Effector memory CD4-positive, alpha-beta T cell (primary cell): Measurements from ENCODE around the gene MELTF.

Source experiments
- DNase-seq, 3 donors: peaks; one replicate each; pipeline ENCODE4 v3.0.0-alpha.2; 2020
- H3K27ac ChIP-seq: 2 replicates; pipeline ENCODE4 v1.7.0; 2013; ENCODE audit warnings: mild to moderate bottlenecking, low read length, moderate library complexity; ENCODE audit not compliant: insufficient read depth, poor library complexity, severe bottlenecking
- H3K27me3 ChIP-seq: replicated peaks from 2 replicates; pipeline ENCODE4 v1.7.0; 2013; ENCODE audit warnings: mild to moderate bottlenecking, low read length; ENCODE audit not compliant: insufficient read depth, control insufficient read depth, poor library complexity, severe bottlenecking
- H3K36me3 ChIP-seq: 2 replicates; pipeline ENCODE4 v1.7.0; 2013; ENCODE audit warnings: mild to moderate bottlenecking, low read length, moderate library complexity; ENCODE audit not compliant: control insufficient read depth, insufficient read depth
- H3K4me1 ChIP-seq: 2 replicates; pipeline ENCODE4 v1.7.0; 2013; ENCODE audit warnings: low read length, mild to moderate bottlenecking; ENCODE audit not compliant: control insufficient read depth, insufficient read depth, poor library complexity, severe bottlenecking
- H3K4me3 ChIP-seq: 2 replicates; pipeline ENCODE4 v1.7.0; 2013; ENCODE audit warnings: low read length, low read depth, mild to moderate bottlenecking; ENCODE audit not compliant: insufficient read depth, poor library complexity, severe bottlenecking
- H3K9me3 ChIP-seq: 2 replicates; pipeline ENCODE4 v1.7.0; 2013; ENCODE audit warnings: mild to moderate bottlenecking, low read length, moderate library complexity; ENCODE audit not compliant: control insufficient read depth

Gene MELTF

DNA sequence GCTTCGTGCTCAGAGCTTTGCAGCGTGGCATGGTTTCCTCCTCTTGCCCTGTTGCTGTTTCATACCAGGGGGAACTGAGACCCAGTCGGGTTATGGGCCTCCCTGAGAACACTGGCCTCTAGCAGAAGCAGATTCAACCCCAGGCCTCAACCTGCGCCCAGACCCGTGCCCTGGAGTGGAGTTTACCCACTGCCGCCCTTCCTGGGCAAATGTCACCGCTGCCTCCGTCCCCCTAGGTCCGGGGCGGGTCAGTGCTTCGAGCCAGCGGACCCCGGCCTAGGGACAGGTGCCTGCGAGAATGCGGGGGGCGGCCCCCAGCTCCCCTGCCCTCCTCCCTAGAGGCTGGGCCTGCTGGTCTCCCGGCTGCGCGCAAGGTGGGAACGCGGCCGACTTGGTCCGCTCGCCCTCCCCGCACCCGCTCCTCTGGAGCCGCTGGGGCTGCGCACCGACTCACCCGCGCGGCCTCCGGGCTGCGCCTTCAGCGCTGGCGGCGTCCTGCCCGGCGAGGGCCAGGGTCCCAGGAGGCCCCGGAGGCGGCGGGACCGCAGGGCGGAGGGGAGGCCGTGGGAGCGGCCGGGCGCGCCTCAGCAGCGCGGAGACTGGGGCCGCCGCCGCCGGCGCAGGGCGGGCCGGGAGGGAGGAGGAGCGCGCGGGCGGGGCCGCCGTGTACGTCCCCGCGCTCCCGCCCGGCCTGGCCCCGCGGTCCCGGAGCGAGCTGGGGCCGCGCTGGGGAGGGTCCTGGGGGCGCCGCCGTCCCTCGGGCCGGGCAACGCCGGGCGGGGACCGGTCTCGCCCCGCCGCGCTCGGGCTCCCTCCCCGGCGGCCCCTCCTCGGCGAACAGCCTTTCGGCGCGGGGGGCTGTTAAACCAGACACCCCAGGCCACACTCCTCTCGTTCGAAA, 61.1 kb downstream of the MELTF start, which contains the start of gene PIGZ:
Gene PIGZ, minus strand, starts transcription at position 601 of the 901 bp plus-strand sequence. CDS start 16,802 bp downstream, outside the sequence.
- Histone ChIP-seq H3K36me3 (no peaks in the 10 kb centered on the region), H3K9me3 (no peaks in the 10 kb centered on the region), H3K27me3 (no peaks in the 10 kb centered on the region), H3K4me1 (peaks cover 6% of the 10 kb centered on the region), H3K4me3 (peak within 1 kb of the TSS; percentile 77), H3K27ac (no peak within 1 kb of the TSS)
- no peak for DNase-seq

DNA sequence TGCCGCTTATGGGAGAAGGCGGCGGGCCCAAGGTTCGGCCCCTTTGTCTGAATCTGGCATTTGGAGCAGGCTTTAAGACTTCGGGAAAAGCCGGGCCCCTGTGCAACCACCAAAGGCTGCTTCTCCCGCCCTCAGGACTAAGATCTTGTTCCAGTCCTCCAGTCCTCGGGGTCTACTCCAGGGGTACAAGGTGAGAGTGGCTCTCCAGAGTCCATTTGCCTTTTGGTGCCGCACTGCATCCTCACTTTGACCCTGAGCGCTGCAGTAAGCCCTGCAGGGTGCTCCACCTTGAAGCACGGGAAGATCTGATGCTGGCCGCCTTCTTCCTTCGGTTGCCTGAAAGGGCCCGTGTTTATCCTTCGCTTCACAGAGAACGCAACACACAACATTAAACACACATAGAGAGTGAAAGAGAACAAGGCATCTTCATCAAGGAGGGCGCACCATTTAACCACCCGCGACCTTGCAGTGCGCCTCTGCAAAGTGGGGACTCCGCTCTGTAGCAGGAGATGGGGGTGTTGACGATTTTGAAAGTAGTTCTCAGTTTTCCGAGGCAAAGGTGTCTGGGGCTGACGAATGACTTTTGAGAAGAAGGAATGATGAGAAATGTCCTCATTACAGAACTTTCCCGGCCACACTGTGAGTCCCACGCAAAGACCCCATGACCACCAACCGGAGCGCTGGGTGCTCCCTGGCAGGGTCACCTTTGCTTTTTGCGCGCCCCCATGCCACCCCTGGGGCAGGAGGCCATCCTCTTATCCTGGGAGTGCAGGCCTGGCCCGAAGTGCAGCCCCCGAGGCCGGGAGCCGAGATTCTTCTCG, 62.0 kb downstream of the MELTF start:
- no peak overlapping the region for H3K27ac ChIP-seq
- H3K9me3 ChIP-seq = no peaks in the 10 kb centered on the region
- H3K27me3 ChIP-seq = no peaks in the 10 kb centered on the region
- no peak overlapping the region for H3K4me3 ChIP-seq
- peaks cover 6% of the 10 kb centered on the region for H3K4me1 ChIP-seq
- DNase-seq = no peak
- H3K36me3 ChIP-seq = no peaks in the 10 kb centered on the region

DNA sequence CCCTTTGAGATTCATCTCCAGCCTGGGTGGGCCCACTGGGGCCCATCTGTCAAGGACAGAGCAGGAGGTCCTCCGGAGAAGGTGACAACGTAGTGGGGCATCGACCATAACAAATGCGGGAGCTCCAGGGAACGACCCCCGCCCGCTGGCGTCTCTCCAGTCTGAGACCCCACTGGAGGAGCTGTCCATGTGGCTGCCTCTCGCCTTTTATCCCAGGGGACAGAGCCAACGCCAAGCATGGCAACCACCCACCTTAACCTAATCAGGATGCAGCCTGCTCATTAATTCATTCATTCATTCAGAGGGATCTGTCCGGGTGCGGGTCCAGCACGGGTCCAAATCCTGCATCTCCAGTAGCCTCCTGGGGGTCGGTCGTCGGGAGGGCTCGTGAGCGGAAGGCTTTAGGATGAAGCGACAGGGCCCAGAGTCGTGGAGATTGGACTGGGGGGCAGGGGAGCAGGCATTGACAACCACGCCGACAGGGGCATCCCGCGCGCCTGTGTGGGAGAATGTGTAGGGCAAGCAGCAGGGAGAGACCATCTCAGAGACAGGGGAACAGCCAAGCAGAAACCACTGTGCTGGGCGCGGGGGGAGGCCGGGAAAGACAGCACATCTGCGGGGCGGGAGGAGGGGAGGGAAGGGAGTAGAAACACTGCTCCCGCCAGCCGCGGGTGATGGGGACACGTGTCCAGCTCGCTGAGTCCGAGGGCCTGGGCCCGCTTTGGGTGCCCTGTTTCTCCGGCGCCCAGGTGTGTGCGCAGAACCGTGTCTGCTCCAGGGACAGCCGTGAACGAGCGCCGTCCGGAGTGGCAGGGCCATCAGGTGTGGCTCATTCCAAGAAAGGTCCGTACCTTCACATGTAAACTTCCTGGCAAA, 62.9 kb downstream of the MELTF start:
- Histone ChIP-seq H3K9me3 (no peaks in the 10 kb centered on the region), H3K27ac (no peak overlapping the region), H3K36me3 (no peaks in the 10 kb centered on the region), H3K27me3 (no peaks in the 10 kb centered on the region), H3K4me1 (peaks cover 6% of the 10 kb centered on the region), H3K4me3 (no peak overlapping the region)
- DNase-seq = no peak

DNA sequence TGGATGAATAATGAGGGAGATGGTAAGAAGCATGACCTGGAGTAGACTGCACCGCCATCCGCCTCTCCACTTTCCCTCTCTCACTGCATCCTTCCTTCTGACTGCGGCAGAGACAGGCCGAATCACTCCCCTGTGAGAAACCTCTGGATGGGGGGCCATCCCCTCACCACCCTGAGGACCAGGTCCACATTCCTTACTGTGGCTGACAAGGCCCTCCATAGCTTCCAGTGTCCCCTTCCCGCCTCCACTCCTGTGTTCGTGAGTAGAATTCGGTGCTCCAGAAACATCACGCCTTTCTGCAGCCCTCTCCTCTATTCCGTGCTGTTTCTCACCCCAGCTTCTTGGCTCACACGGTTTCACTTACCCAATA, 63.8 kb downstream of the MELTF start:
- Histone ChIP-seq H3K4me1 (peaks cover 6% of the 10 kb centered on the region), H3K36me3 (no peaks in the 10 kb centered on the region), H3K27me3 (no peaks in the 10 kb centered on the region), H3K4me3 (no peak overlapping the region), H3K9me3 (no peaks in the 10 kb centered on the region), H3K27ac (no peak overlapping the region)
- no peak for DNase-seq

DNA sequence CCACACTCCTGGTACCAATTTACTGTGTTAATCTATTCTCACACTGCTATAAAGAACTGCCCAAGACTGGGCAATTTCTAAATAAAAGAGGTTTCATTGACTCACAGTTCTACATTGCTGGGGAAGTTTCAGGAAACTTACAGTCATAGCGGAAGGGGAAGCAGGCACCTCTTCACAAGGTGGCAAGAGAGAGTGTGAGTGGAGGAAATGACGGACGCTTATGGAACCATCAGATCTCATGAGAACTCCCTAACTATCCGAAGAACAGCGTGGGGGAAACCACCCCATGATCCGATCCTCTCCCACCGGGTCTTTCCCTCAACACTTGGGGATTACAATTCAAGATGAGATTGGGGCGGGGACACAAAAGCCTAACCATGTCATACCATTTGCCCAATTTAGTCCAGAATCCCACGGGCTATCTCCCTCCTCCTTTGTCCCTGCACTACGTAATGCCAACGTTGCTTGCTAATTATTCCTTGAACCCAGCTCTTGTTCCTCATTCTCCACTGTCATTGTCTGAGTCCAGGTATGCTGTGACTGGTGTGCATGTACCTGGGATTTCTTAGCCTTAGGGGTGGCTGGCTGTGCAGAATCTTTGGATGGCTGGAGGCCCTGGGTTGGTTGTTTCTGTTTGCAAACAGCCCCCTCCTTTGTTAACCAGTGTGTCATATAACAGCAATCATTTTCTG, 64.4 kb downstream of the MELTF start:
- H3K9me3 ChIP-seq = no peaks in the 10 kb centered on the region
- no peak for DNase-seq
- H3K36me3 ChIP-seq = no peaks in the 10 kb centered on the region
- H3K4me1 ChIP-seq = peaks cover 6% of the 10 kb centered on the region
- H3K27ac ChIP-seq = no peak overlapping the region
- no peaks in the 10 kb centered on the region for H3K27me3 ChIP-seq
- no peak overlapping the region for H3K4me3 ChIP-seq

DNA sequence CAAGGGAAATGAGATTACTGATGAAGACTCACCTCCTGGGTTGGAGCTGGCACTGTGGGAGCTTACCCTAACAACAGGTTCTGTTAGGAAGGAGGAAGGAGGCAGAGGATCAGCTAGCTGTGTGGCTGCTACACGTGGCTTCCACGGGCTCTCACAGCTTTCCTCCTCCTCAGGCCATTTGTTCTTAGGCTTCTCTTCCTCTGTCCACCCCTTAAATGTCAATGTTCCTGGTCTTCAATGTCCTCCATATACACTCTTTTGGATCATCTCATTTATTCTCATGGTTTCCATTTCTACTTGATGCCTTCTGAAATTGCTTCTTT, 66.0 kb downstream of the MELTF start:
- DNase-seq = no peak
- Histone ChIP-seq H3K36me3 (no peaks in the 10 kb centered on the region), H3K27ac (no peak overlapping the region), H3K4me3 (no peak overlapping the region), H3K27me3 (no peaks in the 10 kb centered on the region), H3K9me3 (no peaks in the 10 kb centered on the region), H3K4me1 (peaks cover 6% of the 10 kb centered on the region)

DNA sequence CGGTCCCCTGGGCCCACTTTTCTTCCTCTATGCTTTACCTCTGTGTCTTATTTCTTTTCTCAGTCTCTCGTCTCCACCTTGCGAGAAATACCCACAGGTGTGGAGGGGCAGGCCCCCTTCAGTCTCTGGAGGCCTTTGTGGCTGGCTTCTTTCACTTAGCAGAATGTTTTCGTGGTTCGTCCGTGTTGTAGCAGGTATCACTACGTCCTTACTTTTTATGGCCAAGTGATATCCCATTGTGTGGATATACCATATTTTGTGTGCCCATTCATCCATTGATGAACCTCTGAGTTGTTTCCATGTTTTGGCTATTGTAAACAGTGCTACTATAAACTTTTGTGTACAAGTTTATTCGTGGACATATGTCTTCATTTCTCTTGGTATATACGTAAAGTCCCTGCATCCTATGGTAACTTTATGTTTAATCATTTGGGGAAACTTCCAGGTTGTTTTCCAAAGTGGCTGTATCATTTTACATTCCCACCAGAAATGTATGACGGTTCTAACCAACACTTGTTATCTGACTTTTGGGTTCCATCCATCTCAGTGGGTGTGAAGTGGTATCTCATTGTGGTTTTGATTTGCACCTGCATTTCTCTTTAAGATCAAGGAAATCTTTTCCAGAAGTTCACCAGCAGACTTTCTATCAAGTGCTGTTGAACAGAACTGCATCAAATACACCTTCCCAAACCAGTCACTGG, 66.5 kb downstream of the MELTF start:
- H3K4me3 ChIP-seq = no peak overlapping the region
- no peak for DNase-seq
- no peak overlapping the region for H3K27ac ChIP-seq
- peaks cover 3% of the 10 kb centered on the region for H3K4me1 ChIP-seq
- no peaks in the 10 kb centered on the region for H3K9me3 ChIP-seq
- no peaks in the 10 kb centered on the region for H3K27me3 ChIP-seq
- H3K36me3 ChIP-seq = no peaks in the 10 kb centered on the region

DNA sequence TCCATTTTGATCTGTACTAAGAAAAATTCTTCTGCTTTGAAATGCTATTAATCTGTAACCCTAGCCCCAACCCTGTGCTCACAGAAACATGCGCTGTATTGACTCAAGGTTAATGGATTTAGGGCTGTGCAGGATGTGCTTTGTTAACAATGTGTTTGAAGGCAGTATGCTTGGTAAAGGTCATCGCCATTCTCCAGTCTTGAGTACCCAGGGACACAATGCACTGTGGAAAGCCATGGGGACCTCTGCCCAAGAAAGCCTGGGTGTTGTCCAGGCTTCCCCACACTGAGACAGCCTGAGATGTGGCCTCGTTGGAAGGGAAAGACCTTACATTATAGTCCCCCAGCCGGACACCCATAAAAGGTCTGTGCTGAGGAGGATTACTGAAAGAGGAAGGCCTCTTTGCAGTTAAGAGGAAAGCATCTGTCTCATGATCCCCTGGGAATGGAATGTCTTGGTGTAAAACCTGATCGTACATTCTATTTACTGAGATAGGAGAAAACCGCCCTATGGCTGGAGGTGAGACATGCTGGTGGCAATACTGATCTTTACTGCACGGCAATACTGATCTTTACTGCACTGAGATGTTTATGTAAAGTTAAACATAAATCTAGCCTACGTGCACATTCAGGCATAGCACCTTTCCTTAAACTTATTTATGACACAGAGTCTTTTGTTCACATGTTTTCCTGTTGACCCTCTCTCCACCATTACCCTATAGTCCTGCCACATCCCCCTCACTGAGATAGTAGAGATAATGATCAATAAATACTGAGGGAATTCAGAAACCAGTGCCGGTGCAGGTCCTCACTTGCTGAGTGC, 67.3 kb downstream of the MELTF start:
- Histone ChIP-seq H3K4me3 (no peak overlapping the region), H3K27me3 (no peaks in the 10 kb centered on the region), H3K9me3 (no peaks in the 10 kb centered on the region), H3K27ac (no peak overlapping the region), H3K36me3 (no peaks in the 10 kb centered on the region), H3K4me1 (no peaks in the 10 kb centered on the region)
- DNase-seq = no peak
